A673 (cell line): ENCODE results near the gene CA5A.

ENCODE experiments used
- EZH2 ChIP-seq: fragments of 200-600 bp; sonication (generic); IDR thresholded peaks from 2 replicates; pipeline ENCODE4 v1.6.1; 2017; ENCODE audit warnings: borderline replicate concordance, low read depth, mild to moderate bottlenecking, mixed read lengths, antibody characterized with exemption, low read length; ENCODE audit not compliant: poor library complexity, severe bottlenecking
- TF ChIP-seq, protein P1 (sequence below): fragments of 300-800, 200-600 bp; sonication (generic); conservative IDR thresholded peaks from 2 replicates; pipeline ENCODE4 v1.5.1; 2017; ENCODE audit warnings: low read depth, mild to moderate bottlenecking, antibody characterized with exemption, low read length, moderate library complexity, mixed read lengths

DNA sequence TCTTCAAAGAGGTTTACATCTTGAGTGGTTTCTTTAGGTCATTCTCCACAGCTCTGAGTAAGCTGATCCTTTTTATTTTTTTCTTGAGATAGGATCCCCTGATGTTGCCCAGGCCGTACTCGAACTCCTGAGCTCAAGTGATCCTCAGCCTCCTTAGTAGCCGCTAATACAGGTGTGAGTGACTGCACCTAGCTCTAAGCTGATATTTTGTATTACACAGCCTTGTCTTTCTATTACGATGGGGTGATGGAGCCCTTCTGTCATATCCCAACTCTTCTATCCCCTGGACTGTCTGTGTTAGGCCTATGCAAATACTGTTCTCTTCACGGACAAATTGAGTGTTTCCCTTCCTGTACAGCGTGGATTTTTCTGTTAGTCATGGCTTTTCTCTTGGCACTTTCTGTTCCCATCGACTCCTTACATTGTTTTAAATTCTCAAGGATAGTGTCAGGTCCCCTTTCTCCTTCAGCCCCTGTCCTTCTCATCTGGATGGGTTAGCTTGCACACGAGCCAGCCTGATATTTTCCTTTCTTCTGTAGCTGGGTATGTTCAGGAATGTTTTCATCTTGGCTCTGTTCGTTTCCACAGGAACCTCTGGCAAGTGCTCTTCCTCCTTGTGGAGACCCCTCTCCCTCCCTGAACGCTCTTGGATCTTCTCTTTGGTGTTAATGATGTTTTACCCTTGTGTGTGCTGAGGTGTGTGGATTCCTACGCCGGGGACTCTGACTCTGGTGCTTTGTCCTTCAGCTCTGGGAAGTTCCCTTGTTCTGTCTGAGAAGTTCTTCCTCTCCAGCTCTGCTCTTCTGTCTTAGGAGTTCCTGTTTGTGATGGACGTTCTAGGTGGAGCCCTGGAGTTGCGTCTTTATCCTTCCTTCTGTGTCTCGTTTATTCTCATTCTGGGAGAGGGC lies 17.2 kb upstream of the CA5A start:
- TF ChIP-seq, protein P1, sequence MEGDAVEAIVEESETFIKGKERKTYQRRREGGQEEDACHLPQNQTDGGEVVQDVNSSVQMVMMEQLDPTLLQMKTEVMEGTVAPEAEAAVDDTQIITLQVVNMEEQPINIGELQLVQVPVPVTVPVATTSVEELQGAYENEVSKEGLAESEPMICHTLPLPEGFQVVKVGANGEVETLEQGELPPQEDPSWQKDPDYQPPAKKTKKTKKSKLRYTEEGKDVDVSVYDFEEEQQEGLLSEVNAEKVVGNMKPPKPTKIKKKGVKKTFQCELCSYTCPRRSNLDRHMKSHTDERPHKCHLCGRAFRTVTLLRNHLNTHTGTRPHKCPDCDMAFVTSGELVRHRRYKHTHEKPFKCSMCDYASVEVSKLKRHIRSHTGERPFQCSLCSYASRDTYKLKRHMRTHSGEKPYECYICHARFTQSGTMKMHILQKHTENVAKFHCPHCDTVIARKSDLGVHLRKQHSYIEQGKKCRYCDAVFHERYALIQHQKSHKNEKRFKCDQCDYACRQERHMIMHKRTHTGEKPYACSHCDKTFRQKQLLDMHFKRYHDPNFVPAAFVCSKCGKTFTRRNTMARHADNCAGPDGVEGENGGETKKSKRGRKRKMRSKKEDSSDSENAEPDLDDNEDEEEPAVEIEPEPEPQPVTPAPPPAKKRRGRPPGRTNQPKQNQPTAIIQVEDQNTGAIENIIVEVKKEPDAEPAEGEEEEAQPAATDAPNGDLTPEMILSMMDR = no peak
- no peak for TF ChIP-seq EZH2
